HEK293T (cell line): ENCODE measurements around the gene ALPI.
"Not testable (repeated sequence)": the region's sequence is repeated elsewhere in the genome, so short reads cannot be mapped to it uniquely, and the experiment has no call there.

Source experiments
- CTCF ChIA-PET: fragments of 350-600 bp; formaldehyde crosslinking; extraction: SDS; loops from one replicate; lab custom pipeline; 2021; ENCODE audit warnings: antibody characterized with exemption, inconsistent platforms; lab: Yijun Ruan, JAX
- POLR2A ChIA-PET: fragments of 350-600 bp; formaldehyde crosslinking; extraction: SDS; loops from one replicate; lab custom pipeline; 2020; ENCODE audit warnings: antibody characterized with exemption, inconsistent platforms; lab: Yijun Ruan, JAX
- DNase-seq: peaks from one replicate; pipeline ENCODE4 v3.0.0; 2012; ENCODE audit warnings: mixed read lengths; ENCODE audit errors: extremely low spot score
- ARNT ChIP-seq: fragments of 450-650 bp; IDR thresholded peaks from 2 replicates; pipeline ENCODE4 v1.6.1; 2017; ENCODE audit warnings: mild to moderate bottlenecking
- BHLHE40 ChIP-seq: fragments of 450-650 bp; IDR thresholded peaks from 2 replicates; pipeline ENCODE4 v1.6.1; 2016; ENCODE audit warnings: mild to moderate bottlenecking, moderate library complexity, borderline replicate concordance
- CTBP1 ChIP-seq: fragments of 450-650 bp; IDR thresholded peaks from 2 replicates; pipeline ENCODE4 v1.6.1; 2016; ENCODE audit warnings: borderline replicate concordance
- ELF4 ChIP-seq: fragments of 450-650 bp; IDR thresholded peaks from 2 replicates; pipeline ENCODE4 v1.6.1; 2017; ENCODE audit warnings: antibody characterized with exemption
- FOXA1 ChIP-seq: fragments of 450-650 bp; IDR thresholded peaks from 2 replicates; pipeline ENCODE4 v1.6.1; 2016; ENCODE audit warnings: mild to moderate bottlenecking
- FOXK2 ChIP-seq: fragments of 450-650 bp; IDR thresholded peaks from 2 replicates; pipeline ENCODE4 v1.6.1; 2016; ENCODE audit warnings: mild to moderate bottlenecking
- FOXM1 ChIP-seq: fragments of 450-650 bp; IDR thresholded peaks from 2 replicates; pipeline ENCODE4 v1.6.1; 2017; ENCODE audit warnings: mild to moderate bottlenecking, borderline replicate concordance
- HDGF ChIP-seq: fragments of 450-650 bp; IDR thresholded peaks from 2 replicates; pipeline ENCODE4 v1.6.1; 2017; ENCODE audit warnings: antibody characterized with exemption, borderline replicate concordance
- L3MBTL2 ChIP-seq: fragments of 450-650 bp; conservative IDR thresholded peaks from 2 replicates; pipeline ENCODE4 v1.6.1; 2016; ENCODE audit warnings: mild to moderate bottlenecking
- LEF1 ChIP-seq: fragments of 450-650 bp; IDR thresholded peaks from 2 replicates; pipeline ENCODE4 v1.6.1; 2017; ENCODE audit warnings: mild to moderate bottlenecking, borderline replicate concordance
- NFRKB ChIP-seq: fragments of 450-650 bp; IDR thresholded peaks from 2 replicates; pipeline ENCODE4 v1.6.1; 2016; ENCODE audit warnings: mild to moderate bottlenecking, moderate library complexity
- SP1 ChIP-seq: fragments of 450-650 bp; IDR thresholded peaks from 2 replicates; pipeline ENCODE4 v1.6.1; 2017
- SUZ12 ChIP-seq: fragments of 450-650 bp; IDR thresholded peaks from 2 replicates; pipeline ENCODE4 v1.6.1; 2016; ENCODE audit warnings: mild to moderate bottlenecking
- TARDBP ChIP-seq: fragments of 450-650 bp; IDR thresholded peaks from 2 replicates; pipeline ENCODE4 v1.6.1; 2016
- ZNF384 ChIP-seq: fragments of 450-650 bp; IDR thresholded peaks from 2 replicates; pipeline ENCODE4 v1.6.1; 2016
- TF ChIP-seq, protein P1 (sequence below): fragments of 450-650 bp; IDR thresholded peaks from 2 replicates; pipeline ENCODE4 v1.6.1; 2016

Gene ALPI

DNA sequence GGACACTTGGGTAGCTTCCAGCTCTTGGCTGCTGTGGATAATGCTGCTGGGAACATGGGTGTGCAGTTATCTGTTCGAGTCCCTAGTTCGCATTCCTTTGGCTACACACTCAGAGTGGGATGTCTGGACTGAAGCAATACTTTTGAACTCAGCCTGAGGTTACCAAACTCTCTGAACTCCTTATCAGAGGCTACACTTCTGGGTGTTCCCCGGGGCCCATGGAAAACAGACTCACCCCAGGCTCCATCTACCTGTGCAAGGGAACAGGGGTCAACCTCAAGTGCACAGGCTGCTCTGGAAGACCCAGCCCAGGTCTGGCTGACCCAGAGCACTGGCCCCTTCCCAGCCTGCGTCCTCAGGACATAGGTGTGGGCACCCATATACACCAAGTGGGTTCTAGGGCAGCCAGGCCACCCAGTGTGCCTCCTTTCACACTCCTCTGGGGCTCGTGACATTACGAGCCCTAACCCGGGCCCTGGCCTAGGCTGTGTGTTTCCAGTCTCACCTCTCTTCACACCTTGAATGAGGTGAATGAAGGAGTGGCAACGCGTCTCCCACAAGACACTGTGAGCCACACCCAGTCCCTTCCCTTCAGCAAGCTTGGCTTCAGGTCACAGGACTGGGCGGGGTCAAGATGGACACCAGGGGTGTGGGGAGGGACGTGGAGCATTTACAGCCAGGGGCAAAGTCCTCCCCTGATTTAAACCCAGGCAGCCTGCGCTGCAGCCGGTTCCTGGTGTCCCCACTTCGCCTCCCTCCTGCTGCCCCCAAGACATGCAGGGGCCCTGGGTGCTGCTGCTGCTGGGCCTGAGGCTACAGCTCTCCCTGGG lies at the start of gene ALPI:
ALPI (plus strand) TSS at position 728 of the 830 bp plus-strand sequence; CDS start at position 775, 47 bp downstream.
- CTCF ChIA-PET, result no interaction called here
- POLR2A ChIA-PET, result no interaction called here
- DNase-seq, result no peak
- TF ChIP-seq ARNT, result no peak
- no peak for TF ChIP-seq SP1
- TF ChIP-seq FOXM1, result no peak
- TF ChIP-seq FOXA1, result no peak

DNA sequence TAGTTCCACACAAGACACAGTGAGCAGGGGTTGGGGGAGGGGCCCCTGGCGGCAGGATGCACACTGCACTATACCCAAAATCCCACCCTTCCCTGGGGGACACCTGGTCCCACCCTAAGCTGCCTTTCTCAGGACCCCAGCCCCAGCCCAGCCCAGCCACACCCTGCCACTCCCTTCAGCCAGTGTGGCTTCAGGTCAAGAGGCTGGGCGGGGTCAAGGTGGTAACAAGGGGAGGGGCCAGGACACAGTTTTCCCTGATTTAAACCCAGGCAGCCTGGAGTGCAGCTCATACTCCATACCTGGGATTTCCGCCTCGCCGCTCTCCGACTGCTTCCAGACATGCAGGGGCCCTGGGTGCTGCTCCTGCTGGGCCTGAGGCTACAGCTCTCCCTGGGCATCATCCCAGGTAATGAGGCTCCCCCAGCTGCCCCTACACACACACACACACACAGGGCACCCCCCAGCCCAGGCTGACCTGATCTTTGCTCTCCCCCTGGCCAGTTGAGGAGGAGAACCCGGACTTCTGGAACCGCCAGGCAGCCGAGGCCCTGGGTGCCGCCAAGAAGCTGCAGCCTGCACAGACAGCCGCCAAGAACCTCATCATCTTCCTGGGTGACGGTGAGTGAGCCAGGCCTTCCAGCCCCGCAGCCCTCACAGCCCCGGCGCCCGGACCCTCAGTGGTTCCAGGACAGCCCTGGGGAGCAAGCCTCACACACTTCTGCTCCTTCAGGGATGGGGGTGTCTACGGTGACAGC lies 49.2 kb upstream of the ALPI start, which contains the start of gene ALPG:
ALPG (plus strand) TSS at position 289 of the 755 bp plus-strand sequence; CDS start at position 340, 51 bp downstream.
- TF ChIP-seq L3MBTL2 (no peak), FOXA1 (no peak), BHLHE40 (no peak), HDGF (no peak), FOXK2 (no peak), SP1 (no peak), CTBP1 (no peak), LEF1 (no peak), NFRKB (no peak), TARDBP (no peak), ARNT (no peak), ZNF384 (no peak), FOXM1 (no peak), ELF4 (no peak)
- TF ChIP-seq, protein P1, sequence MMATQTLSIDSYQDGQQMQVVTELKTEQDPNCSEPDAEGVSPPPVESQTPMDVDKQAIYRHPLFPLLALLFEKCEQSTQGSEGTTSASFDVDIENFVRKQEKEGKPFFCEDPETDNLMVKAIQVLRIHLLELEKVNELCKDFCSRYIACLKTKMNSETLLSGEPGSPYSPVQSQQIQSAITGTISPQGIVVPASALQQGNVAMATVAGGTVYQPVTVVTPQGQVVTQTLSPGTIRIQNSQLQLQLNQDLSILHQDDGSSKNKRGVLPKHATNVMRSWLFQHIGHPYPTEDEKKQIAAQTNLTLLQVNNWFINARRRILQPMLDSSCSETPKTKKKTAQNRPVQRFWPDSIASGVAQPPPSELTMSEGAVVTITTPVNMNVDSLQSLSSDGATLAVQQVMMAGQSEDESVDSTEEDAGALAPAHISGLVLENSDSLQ, result no peak
- no peak for DNase-seq
- POLR2A ChIA-PET, result no interaction called here
- CTCF ChIA-PET, result no interaction called here

GRCh38 chr2:232407428-232408150 lies 48.4 kb upstream of the ALPI start:
- DNase-seq, POLR2A ChIA-PET, CTCF ChIA-PET: not testable (repeated sequence)

- POLR2A ChIA-PET, DNase-seq, CTCF ChIA-PET: not testable (repeated sequence)
Observed at GRCh38 chr2:232408269-232408668, 47.7 kb upstream of the ALPI start.

GRCh38 chr2:232409617-232410016 lies 46.3 kb upstream of the ALPI start:
- CTCF ChIA-PET, POLR2A ChIA-PET, DNase-seq: not testable (repeated sequence)

- TF ChIP-seq LEF1 (no peak), SP1 (no peak), ZNF384 (no peak), ELF4 (no peak), TARDBP (no peak), ARNT (no peak), SUZ12 (no peak)
- no peak for DNase-seq
- ChIA-PET CTCF (no interaction called here), POLR2A (no interaction called here)
Observed at GRCh38 chr2:232410238-232410900, 45.6 kb upstream of the ALPI start.

- no peak for DNase-seq
- TF ChIP-seq ZNF384, result no peak
- TF ChIP-seq FOXK2, result no peak
- no peak for TF ChIP-seq FOXA1
- TF ChIP-seq BHLHE40, result no peak
- no peak for TF ChIP-seq SUZ12
- ChIA-PET POLR2A (no interaction called here), CTCF (interaction anchor here (0.9 to 1.0 kb wide), 2 partner anchors 44 to 120 kb away, joined by 3 to 4 read pairs; no protein-coding TSS in a partner anchor)
Observed at GRCh38 chr2:232411901-232412629, 43.9 kb upstream of the ALPI start.
